H1 (cell line): ENCODE results near the gene ZNF213. TPM values are rescaled to one million over a fixed set of nuclear protein-coding genes. Genes with fewer than 3 reads are reported as not detected.

Experiments
- CTCF ChIA-PET: fragments of 300-600 bp; sonication (Branson Sonifier 250); formaldehyde crosslinking; loops from one replicate; lab custom pipeline; 2021; ENCODE audit not compliant: partially characterized antibody; lab: Charles Lee
- POLR2A ChIA-PET: fragments of 300-600 bp; sonication (Branson Sonifier 250); formaldehyde crosslinking; loops from one replicate; lab custom pipeline; 2021; ENCODE audit warnings: inconsistent platforms; ENCODE audit not compliant: partially characterized antibody; lab: Charles Lee
- DNase-seq, 2 experiments: peaks; one replicate each; pipeline versions ENCODE4 v3.0.0 to v3.0.0-alpha.2; 2010 to 2022; ENCODE audit warnings: low spot score in 2 of 2, low read depth in 1 of 2, mixed read lengths in 1 of 2
- FAIRE-seq: peaks from 2 replicates; lab custom pipeline; 2011; peaks lifted over from hg19 to GRCh38; lab: Jason Lieb, UNC
- H2AFZ ChIP-seq: 2 replicates; pipeline ENCODE4 v1.8.1; 2012; ENCODE audit warnings: low read length, inconsistent platforms
- H2AK5ac ChIP-seq: 2 replicates; pipeline ENCODE4 v1.6.1; 2013; ENCODE audit warnings: low read depth, low read length
- H2BK120ac ChIP-seq: replicated peaks from 2 replicates; pipeline ENCODE3; 2013; ENCODE audit warnings: low read depth, low read length, inconsistent platforms
- H2BK12ac ChIP-seq: 2 replicates; pipeline ENCODE4 v1.6.1; 2013; ENCODE audit warnings: low read depth, low read length
- H2BK15ac ChIP-seq: 2 replicates; pipeline ENCODE4 v1.6.1; 2013; ENCODE audit warnings: low read length
- H2BK20ac ChIP-seq: 2 replicates; pipeline ENCODE4 v1.6.1; 2013; ENCODE audit warnings: low read length
- H2BK5ac ChIP-seq: 2 replicates; pipeline ENCODE4 v1.6.1; 2013; ENCODE audit warnings: low read depth, low read length
- H3K14ac ChIP-seq: 2 replicates; pipeline ENCODE4 v1.6.1; 2013; ENCODE audit warnings: inconsistent platforms; ENCODE audit not compliant: insufficient read length
- H3K18ac ChIP-seq: 2 replicates; pipeline ENCODE4 v1.6.1; 2013; ENCODE audit warnings: low read length; ENCODE audit errors: extremely low read depth
- H3K23ac ChIP-seq: 2 replicates; pipeline ENCODE4 v1.6.1; 2013; ENCODE audit warnings: inconsistent platforms; ENCODE audit not compliant: insufficient read length
- H3K23me2 ChIP-seq: 2 replicates; pipeline ENCODE4 v1.6.1; 2013; ENCODE audit warnings: low read depth, low read length
- H3K27ac ChIP-seq: 2 replicates; pipeline ENCODE4 v1.6.1; 2011; ENCODE audit warnings: low read depth, low read length, inconsistent platforms
- H3K27me3 ChIP-seq, 4 experiments: replicated peaks in 1 of 4; 1 replicate in 1 of 4; 2 replicates in 3 of 4; pipeline versions ENCODE4 v1.6.1 to v1.8.1; 2011 to 2013; ENCODE audit warnings: low read length in 3 of 4, mild to moderate bottlenecking in 3 of 4, inconsistent platforms in 2 of 4, mixed read lengths in 2 of 4, moderate library complexity in 1 of 4; ENCODE audit not compliant: control insufficient read depth in 3 of 4, insufficient read depth in 3 of 4; ENCODE audit errors: extremely low read depth in 1 of 4
- H3K36me3 ChIP-seq, 4 experiments: 2 replicates each; pipeline versions ENCODE4 v1.6.1 to v1.8.1; 2011 to 2013; ENCODE audit warnings: mild to moderate bottlenecking in 4 of 4, low read length in 3 of 4, moderate library complexity in 2 of 4, control low read depth in 1 of 4, inconsistent platforms in 1 of 4; ENCODE audit not compliant: insufficient read depth in 4 of 4, control insufficient read depth in 2 of 4
- H3K4ac ChIP-seq: replicated peaks from 2 replicates; pipeline ENCODE3; 2013; ENCODE audit warnings: low read length, low read depth, mixed read lengths, inconsistent platforms; ENCODE audit not compliant: insufficient read length
- H3K4me1 ChIP-seq, 4 experiments: replicated peaks in 1 of 4; 1 replicate in 1 of 4; 2 replicates in 3 of 4; pipeline versions ENCODE4 v1.6.1 to v1.8.1; 2011 to 2013; ENCODE audit warnings: low read length in 3 of 4, inconsistent platforms in 2 of 4, mixed read lengths in 1 of 4; ENCODE audit not compliant: insufficient read depth in 4 of 4, control insufficient read depth in 3 of 4
- H3K4me2 ChIP-seq, 2 experiments: 2 replicates each; pipeline versions ENCODE4 v1.6.1 to v1.8.1; 2011 to 2013; ENCODE audit warnings: low read depth in 2 of 2, low read length in 2 of 2, control low read depth in 1 of 2, inconsistent platforms in 1 of 2, mild to moderate bottlenecking in 1 of 2; ENCODE audit not compliant: insufficient read depth in 1 of 2
- H3K4me3 ChIP-seq, 4 experiments: fragments of 200-600, 300-600 bp in 1 of 4; sonication (generic), shearing (Covaris generic), sonication (Bioruptor Twin) in 1 of 4; 2 replicates each; pipeline versions ENCODE4 v1.5.1 to v1.8.1; 2011 to 2016; ENCODE audit warnings: low read length in 4 of 4, low read depth in 3 of 4, control low read depth in 2 of 4, inconsistent platforms in 2 of 4, mild to moderate bottlenecking in 2 of 4, mixed read lengths in 1 of 4, moderate library complexity in 1 of 4; ENCODE audit not compliant: insufficient read depth in 2 of 4; ENCODE audit errors: extremely low read depth in 1 of 4
- H3K56ac ChIP-seq: replicated peaks from 2 replicates; pipeline ENCODE3; 2013; ENCODE audit warnings: low read depth, mild to moderate bottlenecking, mixed read lengths, low read length, inconsistent platforms; ENCODE audit not compliant: insufficient read length
- H3K79me1 ChIP-seq: 2 replicates; pipeline ENCODE4 v1.6.1; 2013; ENCODE audit warnings: low read depth, low read length, control low read depth
- H3K79me2 ChIP-seq, 2 experiments: 2 replicates each; pipeline versions ENCODE4 v1.6.1 to v1.8.1; 2012 to 2013; ENCODE audit warnings: low read length in 2 of 2, mild to moderate bottlenecking in 2 of 2, inconsistent platforms in 1 of 2; ENCODE audit not compliant: insufficient read depth in 2 of 2, control insufficient read depth in 1 of 2
- H3K9ac ChIP-seq, 4 experiments: replicated peaks in 1 of 4; 1 replicate in 1 of 4; 2 replicates in 3 of 4; pipeline versions ENCODE4 v1.6.1 to v1.8.1; 2011 to 2013; ENCODE audit warnings: low read depth in 3 of 4, low read length in 3 of 4, control low read depth in 2 of 4, mild to moderate bottlenecking in 2 of 4, moderate library complexity in 2 of 4, inconsistent platforms in 1 of 4; ENCODE audit errors: extremely low read depth in 1 of 4
- H3K9me3 ChIP-seq, 2 experiments: 2 replicates each; pipeline versions ENCODE4 v1.6.1 to v1.8.1; 2012 to 2013; ENCODE audit warnings: mild to moderate bottlenecking in 2 of 2, moderate library complexity in 2 of 2, control low read depth in 1 of 2, inconsistent platforms in 1 of 2, low read depth in 1 of 2, low read length in 1 of 2, mixed read lengths in 1 of 2; ENCODE audit not compliant: insufficient read depth in 2 of 2
- H4K20me1 ChIP-seq, 2 experiments: replicated peaks in 1 of 2; 2 replicates each; pipeline versions ENCODE3 to v1.8.1; 2011 to 2013; ENCODE audit warnings: inconsistent platforms in 2 of 2, low read length in 2 of 2, mild to moderate bottlenecking in 1 of 2; ENCODE audit not compliant: insufficient read depth in 2 of 2, control insufficient read depth in 1 of 2
- H4K5ac ChIP-seq: 2 replicates; pipeline ENCODE4 v1.6.1; 2013; ENCODE audit warnings: low read length, low read depth, mixed read lengths, inconsistent platforms; ENCODE audit not compliant: insufficient read length
- H4K8ac ChIP-seq: 2 replicates; pipeline ENCODE4 v1.8.0; 2013; ENCODE audit warnings: mild to moderate bottlenecking, moderate library complexity, low read length, inconsistent platforms; ENCODE audit not compliant: insufficient read depth; ENCODE audit errors: extremely low read depth
- H4K91ac ChIP-seq: replicated peaks from 2 replicates; pipeline ENCODE3; 2013; ENCODE audit warnings: low read length, mixed read lengths, inconsistent platforms; ENCODE audit not compliant: insufficient read length
- ATF3 ChIP-seq: IDR thresholded peaks from 2 replicates; pipeline ENCODE4 v1.6.1; 2011; ENCODE audit warnings: low read depth, mild to moderate bottlenecking, low read length; ENCODE audit not compliant: insufficient read depth
- CBX8 ChIP-seq: fragments of 300-800, 300-1000 bp; sonication (generic); IDR thresholded peaks from 2 replicates; pipeline ENCODE4 v1.7.1; 2016; ENCODE audit warnings: low read depth, low read length, borderline replicate concordance
- CEBPB ChIP-seq: IDR thresholded peaks from 2 replicates; pipeline ENCODE4 v1.6.1; 2012; ENCODE audit warnings: low read depth, low read length
- EGR1 ChIP-seq: IDR thresholded peaks from 2 replicates; pipeline ENCODE4 v1.6.1; 2011; ENCODE audit warnings: low read depth, low read length, borderline replicate concordance
- MAX ChIP-seq: IDR thresholded peaks from 2 replicates; pipeline ENCODE4 v1.6.1; 2012; ENCODE audit warnings: inconsistent platforms
- POU5F1 ChIP-seq: IDR thresholded peaks from 2 replicates; pipeline ENCODE4 v1.6.1; 2011; ENCODE audit warnings: low read depth, mild to moderate bottlenecking, low read length, moderate library complexity
- SIN3A ChIP-seq, 2 experiments: IDR thresholded peaks in 1 of 2; conservative IDR thresholded peaks in 1 of 2; 2 replicates each; pipeline ENCODE4 v1.6.1; 2011 to 2012; ENCODE audit warnings: low read length in 2 of 2, improper control_type of control experiment in 1 of 2, low read depth in 1 of 2, mild to moderate bottlenecking in 1 of 2
- SIRT6 ChIP-seq: IDR thresholded peaks from one replicate; pipeline ENCODE4 v1.7.1; 2012; ENCODE audit warnings: low read length, inconsistent platforms
- TAF1 ChIP-seq: IDR thresholded peaks from 2 replicates; pipeline ENCODE4 v1.6.1; 2011; ENCODE audit warnings: mild to moderate bottlenecking, low read depth, low read length
- ZNF274 ChIP-seq: IDR thresholded peaks from 2 replicates; pipeline ENCODE4 v1.7.0; 2012; ENCODE audit warnings: low read length, borderline replicate concordance; ENCODE audit errors: extremely low read depth
- WGBS, 2 experiments: shearing (Covaris generic) in 1 of 2; methylation state at CpG; one replicate each; pipeline versions ENCODE4 v1.1.6 to v1.1.7; 2013 to 2015; ENCODE audit warnings: low lambda C conversion rate in 2 of 2, mixed read lengths in 2 of 2, inconsistent platforms in 1 of 2, low coverage in 1 of 2, missing lambda C conversion rate in 1 of 2; ENCODE audit not compliant: insufficient replicate concordance in 2 of 2, insufficient coverage in 1 of 2, insufficient read length in 1 of 2; ENCODE audit errors: extremely low coverage in 1 of 2, missing lambda C conversion rate in 1 of 2; 5-methylcytosine and 5-hydroxymethylcytosine counted together
- polyA plus RNA-seq, 7 experiments: library from polyadenylated mRNA; depleted of rRNA in 3 of 7; stranded (reverse) in 5 of 7; unstranded in 2 of 7; fragments of >200 nt in 5 of 7; fragments of 200-250 nt in 2 of 7; gene quantifications; 1 replicate in 5 of 7; 2 replicates in 1 of 7; 4 replicates in 1 of 7; pipeline versions ENCODE4 v1.2.1 to v1.2.3, GENCODE V29; 2011 to 2013; ENCODE audit warnings: missing spikeins in 2 of 7, mixed read lengths in 2 of 7
- total RNA-seq: library from RNA; stranded (reverse); fragmentation: NEBNext Ultra II Directional; extraction: Animal tissue kit (Norgen Biotek cat#: 25700); gene quantifications from 2 replicates; pipeline ENCODE4 v1.2.1, GENCODE V29; 2021
- TF ChIP-seq, protein P1 (sequence below): IDR thresholded peaks from 2 replicates; pipeline ENCODE4 v1.6.1; 2012; ENCODE audit warnings: inconsistent platforms

ZNF213 gene
- total and polyA plus RNA-seq, 2 of the 8 experiments (the other 6 are each of a cell fraction or from before 2014, with no cell fraction given), result 1.6 to 6.9 TPM

DNA sequence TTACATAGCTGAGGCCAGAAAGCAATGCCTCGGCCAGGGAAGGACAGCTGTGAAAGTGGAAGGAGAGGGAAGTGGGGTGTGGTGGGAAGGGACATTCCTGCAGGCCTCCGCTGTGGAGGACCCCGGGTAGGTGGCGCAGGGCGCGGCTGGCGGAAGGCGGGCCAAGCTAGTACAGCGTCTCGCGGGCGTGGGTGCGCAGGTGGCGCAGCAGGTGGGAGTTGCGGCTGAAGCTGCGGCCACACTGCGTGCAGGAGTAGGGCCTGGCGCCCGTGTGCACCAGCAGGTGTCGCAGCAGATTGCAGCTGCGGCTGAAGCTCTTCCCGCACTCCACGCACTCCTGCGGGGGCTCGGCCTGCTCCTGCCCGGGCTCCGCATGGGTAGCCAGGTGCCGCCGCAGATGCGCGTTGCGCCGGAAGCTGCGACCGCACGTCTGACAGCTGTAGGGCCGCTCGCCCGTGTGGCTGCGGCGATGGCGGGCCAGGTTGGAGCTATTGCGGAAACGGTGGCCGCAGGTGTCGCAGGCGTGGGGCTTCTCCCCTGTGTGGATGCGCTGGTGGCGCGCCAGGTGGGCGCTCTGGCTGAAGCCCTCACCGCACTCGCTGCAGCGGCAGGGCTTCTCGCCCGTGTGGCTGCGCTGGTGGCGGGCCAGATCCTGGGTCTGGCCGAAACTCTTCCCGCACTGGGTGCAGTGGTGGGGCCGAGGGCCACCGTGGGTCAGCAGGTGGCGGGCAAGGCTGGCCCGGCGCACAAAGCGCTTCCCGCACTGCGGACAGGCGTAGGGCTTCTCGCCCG lies 45.7 kb upstream of the ZNF213 start:
- H3K4ac ChIP-seq, result no peak overlapping the region
- no peak overlapping the region for H2BK20ac ChIP-seq
- no peaks in the 10 kb centered on the region for H3K23me2 ChIP-seq
- WGBS, 2 experiments, result 97% methylated on average over 49 of the region's 71 CpGs; no CpG with 5 or more reads in 1 of the 2 experiments
- peaks cover 13 to 24% of the 10 kb centered on the region in 2 experiments for H4K20me1 ChIP-seq
- no peak overlapping the region for H3K4me2 ChIP-seq
- H4K8ac ChIP-seq, result no peak overlapping the region
- no peaks in the 10 kb centered on the region for H3K27me3 ChIP-seq
- H2AFZ ChIP-seq, result no peak overlapping the region
- no peak overlapping the region for H3K56ac ChIP-seq
- peaks cover 0 to 27% of the 10 kb centered on the region in 2 experiments; a peak in 2 of 4 replicates for H3K79me2 ChIP-seq
- no peak overlapping the region for H2BK12ac ChIP-seq
- no peaks in the 10 kb centered on the region for H3K9me3 ChIP-seq
- H3K27ac ChIP-seq, result no peak overlapping the region
- H3K23ac ChIP-seq, result no peak overlapping the region
- POLR2A ChIA-PET, result interaction anchor here (0.8 to 8.3 kb wide), 17 partner anchors 9 to 61 kb away, joined by 3 to 137 read pairs (median 12); partner anchors contain the start of genes IL32 and ZSCAN10
- no peak overlapping the region for H4K91ac ChIP-seq
- H3K36me3 ChIP-seq, result peaks cover 28 to 46% (median 39%) of the 10 kb centered on the region in 4 experiments
- no peak overlapping the region for H3K18ac ChIP-seq
- H2BK120ac ChIP-seq, result no peak overlapping the region
- peaks cover 0 to 6% (median 5%) of the 10 kb centered on the region in 4 experiments; a peak in 6 of 7 replicates for H3K4me1 ChIP-seq
- no peak overlapping the region for H2BK15ac ChIP-seq
- no peak overlapping the region for H3K4me3 ChIP-seq
- H3K9ac ChIP-seq, result no peak overlapping the region
- no peak overlapping the region for H4K5ac ChIP-seq
- CTCF ChIA-PET, result interaction anchor here (0.7 to 36.8 kb wide), 9 partner anchors 9 to 60 kb away, joined by 3 to 619 read pairs (median 11); partner anchors contain the start of genes ZNF205 and ZNF213
- no peak overlapping the region for H3K14ac ChIP-seq
- no peak overlapping the region for H2AK5ac ChIP-seq
- FAIRE-seq (no peak), DNase-seq (no peak)
- no peak overlapping the region for H2BK5ac ChIP-seq
- H3K79me1 ChIP-seq, result peaks cover 3% of the 10 kb centered on the region
- TF ChIP-seq TAF1, result no peak
- no peak for TF ChIP-seq EGR1
- TF ChIP-seq, protein P1, sequence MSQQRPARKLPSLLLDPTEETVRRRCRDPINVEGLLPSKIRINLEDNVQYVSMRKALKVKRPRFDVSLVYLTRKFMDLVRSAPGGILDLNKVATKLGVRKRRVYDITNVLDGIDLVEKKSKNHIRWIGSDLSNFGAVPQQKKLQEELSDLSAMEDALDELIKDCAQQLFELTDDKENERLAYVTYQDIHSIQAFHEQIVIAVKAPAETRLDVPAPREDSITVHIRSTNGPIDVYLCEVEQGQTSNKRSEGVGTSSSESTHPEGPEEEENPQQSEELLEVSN, result no peak
- TF ChIP-seq MAX, result no peak
- TF ChIP-seq CEBPB, result no peak
- TF ChIP-seq SIN3A (conservative IDR thresholded peaks at IDR 0.05 in 1 of 2, IDR thresholded peaks at IDR 0.05 in 1 of 2; ENCODE audit: low read depth in 1 of 2, low read length in 2 of 2), result no peak
- TF ChIP-seq ZNF274, result no peak
- no peak for TF ChIP-seq ATF3
- TF ChIP-seq POU5F1, result no peak
- TF ChIP-seq CBX8, result no peak
- TF ChIP-seq SIRT6, result no peak
